Measurements from ENCODE around the gene THSD7A.

The THSD7A gene, protein sequence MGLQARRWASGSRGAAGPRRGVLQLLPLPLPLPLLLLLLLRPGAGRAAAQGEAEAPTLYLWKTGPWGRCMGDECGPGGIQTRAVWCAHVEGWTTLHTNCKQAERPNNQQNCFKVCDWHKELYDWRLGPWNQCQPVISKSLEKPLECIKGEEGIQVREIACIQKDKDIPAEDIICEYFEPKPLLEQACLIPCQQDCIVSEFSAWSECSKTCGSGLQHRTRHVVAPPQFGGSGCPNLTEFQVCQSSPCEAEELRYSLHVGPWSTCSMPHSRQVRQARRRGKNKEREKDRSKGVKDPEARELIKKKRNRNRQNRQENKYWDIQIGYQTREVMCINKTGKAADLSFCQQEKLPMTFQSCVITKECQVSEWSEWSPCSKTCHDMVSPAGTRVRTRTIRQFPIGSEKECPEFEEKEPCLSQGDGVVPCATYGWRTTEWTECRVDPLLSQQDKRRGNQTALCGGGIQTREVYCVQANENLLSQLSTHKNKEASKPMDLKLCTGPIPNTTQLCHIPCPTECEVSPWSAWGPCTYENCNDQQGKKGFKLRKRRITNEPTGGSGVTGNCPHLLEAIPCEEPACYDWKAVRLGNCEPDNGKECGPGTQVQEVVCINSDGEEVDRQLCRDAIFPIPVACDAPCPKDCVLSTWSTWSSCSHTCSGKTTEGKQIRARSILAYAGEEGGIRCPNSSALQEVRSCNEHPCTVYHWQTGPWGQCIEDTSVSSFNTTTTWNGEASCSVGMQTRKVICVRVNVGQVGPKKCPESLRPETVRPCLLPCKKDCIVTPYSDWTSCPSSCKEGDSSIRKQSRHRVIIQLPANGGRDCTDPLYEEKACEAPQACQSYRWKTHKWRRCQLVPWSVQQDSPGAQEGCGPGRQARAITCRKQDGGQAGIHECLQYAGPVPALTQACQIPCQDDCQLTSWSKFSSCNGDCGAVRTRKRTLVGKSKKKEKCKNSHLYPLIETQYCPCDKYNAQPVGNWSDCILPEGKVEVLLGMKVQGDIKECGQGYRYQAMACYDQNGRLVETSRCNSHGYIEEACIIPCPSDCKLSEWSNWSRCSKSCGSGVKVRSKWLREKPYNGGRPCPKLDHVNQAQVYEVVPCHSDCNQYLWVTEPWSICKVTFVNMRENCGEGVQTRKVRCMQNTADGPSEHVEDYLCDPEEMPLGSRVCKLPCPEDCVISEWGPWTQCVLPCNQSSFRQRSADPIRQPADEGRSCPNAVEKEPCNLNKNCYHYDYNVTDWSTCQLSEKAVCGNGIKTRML (N-terminal part only)

DNA sequence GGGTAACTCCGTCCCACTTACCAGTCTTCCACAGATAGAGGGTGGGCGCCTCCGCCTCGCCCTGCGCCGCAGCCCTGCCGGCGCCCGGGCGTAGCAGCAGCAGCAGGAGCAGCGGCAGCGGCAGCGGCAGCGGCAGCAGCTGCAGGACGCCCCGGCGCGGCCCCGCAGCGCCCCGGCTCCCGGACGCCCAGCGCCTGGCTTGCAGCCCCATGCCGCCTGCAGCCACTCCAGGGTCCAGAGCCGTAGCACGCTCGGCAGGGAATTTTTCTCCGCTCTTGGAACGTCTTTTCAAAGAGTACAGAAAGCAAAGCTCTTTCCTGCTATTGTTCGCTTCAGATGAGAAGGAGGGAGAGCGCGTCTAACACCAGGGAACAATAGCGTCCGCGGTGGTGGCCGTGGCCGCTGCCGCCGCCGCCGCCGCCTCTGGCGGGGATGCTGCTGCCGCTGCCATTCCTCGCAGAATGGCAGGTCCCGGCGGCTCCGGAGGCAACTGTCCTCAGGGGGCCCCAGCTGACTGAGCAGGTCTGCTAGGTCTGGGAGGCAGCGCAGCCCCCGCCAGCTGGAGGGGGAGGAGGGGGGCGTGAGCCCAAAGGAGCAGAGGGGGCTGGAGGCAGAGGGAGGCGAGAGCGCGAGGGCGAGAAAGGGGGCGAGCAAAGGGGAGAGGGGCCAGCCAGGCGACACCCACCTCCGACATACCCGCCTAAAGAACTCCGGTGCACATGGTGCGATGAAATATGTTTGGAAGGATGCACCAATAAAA is at the start of gene THSD7A:
Gene THSD7A (minus strand): TSS at position 463 of the 760 bp plus-strand sequence. CDS start 252 bp downstream, at position 211.
- no peak within 1 kb of the TSS for H3K27ac ChIP-seq (ENCODE audit: low read length)

GRCh38 chr7:11881680-11882079 is 49.7 kb upstream of the THSD7A start:
- H2AFZ ChIP-seq (ENCODE audit: low read length), result no peak overlapping the region
- no peaks in the 10 kb centered on the region for H3K9me3 ChIP-seq (replicated peaks; ENCODE audit: insufficient read depth, low read length)
- no peak for DNase-seq
- H3K9me2 ChIP-seq (replicated peaks; ENCODE audit: insufficient read depth, low read length), result no peaks in the 10 kb centered on the region
- no peaks in the 10 kb centered on the region for H4K20me1 ChIP-seq (ENCODE audit: insufficient read depth, low read length)
- no peak overlapping the region for H3K4me3 ChIP-seq (ENCODE audit: low read length)
- no peak for TF ChIP-seq EZH2 (optimal IDR thresholded peaks at IDR 0.05; ENCODE audit: low read depth, low read length)
- TF ChIP-seq, protein P1, sequence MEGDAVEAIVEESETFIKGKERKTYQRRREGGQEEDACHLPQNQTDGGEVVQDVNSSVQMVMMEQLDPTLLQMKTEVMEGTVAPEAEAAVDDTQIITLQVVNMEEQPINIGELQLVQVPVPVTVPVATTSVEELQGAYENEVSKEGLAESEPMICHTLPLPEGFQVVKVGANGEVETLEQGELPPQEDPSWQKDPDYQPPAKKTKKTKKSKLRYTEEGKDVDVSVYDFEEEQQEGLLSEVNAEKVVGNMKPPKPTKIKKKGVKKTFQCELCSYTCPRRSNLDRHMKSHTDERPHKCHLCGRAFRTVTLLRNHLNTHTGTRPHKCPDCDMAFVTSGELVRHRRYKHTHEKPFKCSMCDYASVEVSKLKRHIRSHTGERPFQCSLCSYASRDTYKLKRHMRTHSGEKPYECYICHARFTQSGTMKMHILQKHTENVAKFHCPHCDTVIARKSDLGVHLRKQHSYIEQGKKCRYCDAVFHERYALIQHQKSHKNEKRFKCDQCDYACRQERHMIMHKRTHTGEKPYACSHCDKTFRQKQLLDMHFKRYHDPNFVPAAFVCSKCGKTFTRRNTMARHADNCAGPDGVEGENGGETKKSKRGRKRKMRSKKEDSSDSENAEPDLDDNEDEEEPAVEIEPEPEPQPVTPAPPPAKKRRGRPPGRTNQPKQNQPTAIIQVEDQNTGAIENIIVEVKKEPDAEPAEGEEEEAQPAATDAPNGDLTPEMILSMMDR (IDR thresholded peaks at IDR 0.05; ENCODE audit: low read length), result no peak
- no peak overlapping the region for H3K4me2 ChIP-seq (ENCODE audit: low read depth, low read length)
- no peaks in the 10 kb centered on the region for H3K36me3 ChIP-seq (replicated peaks; ENCODE audit: insufficient read depth, low read length)
- H3K27me3 ChIP-seq (replicated peaks; ENCODE audit: insufficient read depth, low read length), result no peaks in the 10 kb centered on the region
- H3K27ac ChIP-seq (ENCODE audit: low read length), result no peak overlapping the region
- no peaks in the 10 kb centered on the region for H3K79me2 ChIP-seq (ENCODE audit: low read length)
- H3F3A ChIP-seq (ENCODE audit: insufficient read depth, low read length), result no peaks in the 10 kb centered on the region
- no peak overlapping the region for H3K9ac ChIP-seq (ENCODE audit: low read length)
- H3K4me1 ChIP-seq (ENCODE audit: low read length), result no peaks in the 10 kb centered on the region

More for the DNA sequence above, at the start of gene THSD7A:
- no peaks in the 10 kb centered on the region for H3K9me2 ChIP-seq (replicated peaks; ENCODE audit: insufficient read depth, low read length)
- DNase-seq, result peak; percentile 51
- H3K27me3 ChIP-seq (replicated peaks; ENCODE audit: insufficient read depth, low read length), result no peaks in the 10 kb centered on the region
- H3K79me2 ChIP-seq (ENCODE audit: low read length), result no peaks in the 10 kb centered on the region
- H4K20me1 ChIP-seq (ENCODE audit: insufficient read depth, low read length), result no peaks in the 10 kb centered on the region
- H3K4me3 ChIP-seq (ENCODE audit: low read length), result peak within 1 kb of the TSS; percentile 60
- no peak within 1 kb of the TSS for H3K9ac ChIP-seq (ENCODE audit: low read length)
- peak within 1 kb of the TSS; percentile 63 for H2AFZ ChIP-seq (ENCODE audit: low read length)
- H3K9me3 ChIP-seq (replicated peaks; ENCODE audit: insufficient read depth, low read length), result no peaks in the 10 kb centered on the region
- H3K4me1 ChIP-seq (ENCODE audit: low read length), result no peaks in the 10 kb centered on the region
- H3F3A ChIP-seq (ENCODE audit: insufficient read depth, low read length), result no peaks in the 10 kb centered on the region
- TF ChIP-seq EZH2phosphoT487 (IDR thresholded peaks at IDR 0.05; ENCODE audit: low read length) (no peak), EZH2 (optimal IDR thresholded peaks at IDR 0.05; ENCODE audit: low read depth, low read length) (no peak)
- TF ChIP-seq, protein P1 (IDR thresholded peaks at IDR 0.05; ENCODE audit: low read length), result no peak
- H3K36me3 ChIP-seq (replicated peaks; ENCODE audit: insufficient read depth, low read length), result no peaks in the 10 kb centered on the region
- H3K4me2 ChIP-seq (ENCODE audit: low read depth, low read length), result peak within 1 kb of the TSS; percentile 83

GRCh38 chr7:11875635-11876034 is 43.6 kb upstream of the THSD7A start:
- H3K79me2 ChIP-seq (ENCODE audit: low read length), result no peaks in the 10 kb centered on the region
- TF ChIP-seq EZH2 (optimal IDR thresholded peaks at IDR 0.05; ENCODE audit: low read depth, low read length) (no peak), EZH2phosphoT487 (IDR thresholded peaks at IDR 0.05; ENCODE audit: low read length) (no peak)
- TF ChIP-seq, protein P1 (IDR thresholded peaks at IDR 0.05; ENCODE audit: low read length), result no peak
- H2AFZ ChIP-seq (ENCODE audit: low read length), result no peak overlapping the region
- H3K9ac ChIP-seq (ENCODE audit: low read length), result no peak overlapping the region
- no peak overlapping the region for H3K27ac ChIP-seq (ENCODE audit: low read length)
- no peaks in the 10 kb centered on the region for H3K9me3 ChIP-seq (replicated peaks; ENCODE audit: insufficient read depth, low read length)
- DNase-seq, result no peak
- H3K36me3 ChIP-seq (replicated peaks; ENCODE audit: insufficient read depth, low read length), result no peaks in the 10 kb centered on the region
- H3K4me2 ChIP-seq (ENCODE audit: low read depth, low read length), result no peak overlapping the region
- no peaks in the 10 kb centered on the region for H3K9me2 ChIP-seq (replicated peaks; ENCODE audit: insufficient read depth, low read length)
- H3F3A ChIP-seq (ENCODE audit: insufficient read depth, low read length), result no peaks in the 10 kb centered on the region
- no peaks in the 10 kb centered on the region for H3K4me1 ChIP-seq (ENCODE audit: low read length)
- H3K4me3 ChIP-seq (ENCODE audit: low read length), result no peak overlapping the region
- no peaks in the 10 kb centered on the region for H4K20me1 ChIP-seq (ENCODE audit: insufficient read depth, low read length)
- H3K27me3 ChIP-seq (replicated peaks; ENCODE audit: insufficient read depth, low read length), result no peaks in the 10 kb centered on the region
